HL-60 (cell line): Measurements from ENCODE around the gene PLCB1.

Experiments used
- POLR2AphosphoS5 ChIP-seq: IDR thresholded peaks from 2 replicates; pipeline ENCODE4 v1.6.1; 2012; ENCODE audit warnings: low read depth
- REST ChIP-seq: IDR thresholded peaks from 2 replicates; pipeline ENCODE4 v1.6.1; 2012; ENCODE audit warnings: low read depth; ENCODE audit not compliant: insufficient replicate concordance
- TF ChIP-seq, protein P1 (sequence below): IDR thresholded peaks from one replicate; pipeline ENCODE4 v1.5.1; 2011; ENCODE audit warnings: low read length, control low read depth, inconsistent platforms; ENCODE audit not compliant: insufficient read depth

DNA sequence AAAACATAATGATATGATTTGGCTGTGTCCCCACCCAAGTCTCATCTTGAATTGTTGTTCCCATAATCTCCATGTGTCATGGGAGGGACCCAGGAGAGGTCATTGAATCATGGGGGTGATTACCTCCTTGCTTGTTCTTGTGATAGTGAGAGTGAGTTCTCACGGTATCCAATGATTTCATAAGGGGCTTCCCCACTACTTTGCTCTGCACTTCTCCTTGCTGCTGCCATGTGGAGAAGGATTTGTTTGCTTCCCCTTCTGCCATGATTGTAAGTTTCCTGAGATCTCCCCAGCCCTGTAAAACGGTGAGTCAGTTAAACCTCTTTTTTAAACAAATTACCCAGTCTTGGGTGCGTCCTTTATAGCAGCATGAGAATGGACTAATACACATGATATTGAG lies 780.0 kb downstream of the PLCB1 start:
- TF ChIP-seq, protein P1, sequence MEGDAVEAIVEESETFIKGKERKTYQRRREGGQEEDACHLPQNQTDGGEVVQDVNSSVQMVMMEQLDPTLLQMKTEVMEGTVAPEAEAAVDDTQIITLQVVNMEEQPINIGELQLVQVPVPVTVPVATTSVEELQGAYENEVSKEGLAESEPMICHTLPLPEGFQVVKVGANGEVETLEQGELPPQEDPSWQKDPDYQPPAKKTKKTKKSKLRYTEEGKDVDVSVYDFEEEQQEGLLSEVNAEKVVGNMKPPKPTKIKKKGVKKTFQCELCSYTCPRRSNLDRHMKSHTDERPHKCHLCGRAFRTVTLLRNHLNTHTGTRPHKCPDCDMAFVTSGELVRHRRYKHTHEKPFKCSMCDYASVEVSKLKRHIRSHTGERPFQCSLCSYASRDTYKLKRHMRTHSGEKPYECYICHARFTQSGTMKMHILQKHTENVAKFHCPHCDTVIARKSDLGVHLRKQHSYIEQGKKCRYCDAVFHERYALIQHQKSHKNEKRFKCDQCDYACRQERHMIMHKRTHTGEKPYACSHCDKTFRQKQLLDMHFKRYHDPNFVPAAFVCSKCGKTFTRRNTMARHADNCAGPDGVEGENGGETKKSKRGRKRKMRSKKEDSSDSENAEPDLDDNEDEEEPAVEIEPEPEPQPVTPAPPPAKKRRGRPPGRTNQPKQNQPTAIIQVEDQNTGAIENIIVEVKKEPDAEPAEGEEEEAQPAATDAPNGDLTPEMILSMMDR, result no peak
- TF ChIP-seq POLR2AphosphoS5 (no peak), REST (no peak)
